T47D (cell line): ENCODE data around the gene DUSP10.

Experiments
- DNase-seq, 2 experiments: peaks; one replicate each; pipeline versions ENCODE4 v3.0.0 to v3.0.0-alpha.2; 2011 to 2012; ENCODE audit warnings: low read depth in 1 of 2, low spot score in 1 of 2
- JUND ChIP-seq: IDR thresholded peaks from 2 replicates; pipeline ENCODE4 v1.6.1; 2012; ENCODE audit warnings: low read depth
- in situ Hi-C: cut with HindIII; loops from 2 replicates; pipeline ENCODE4 v1.10.0; 2016; ENCODE audit warnings: low sequenced_read_pairs, low pct_unique_long_range_greater_than_20kb

The DUSP10 gene

GRCh38 chr1:221739677-221740025, 2.2 kb downstream of the DUSP10 start:
- in situ Hi-C loops = no loop called here
- no peak for DNase-seq

GRCh38 chr1:221739018-221739676, 2.7 kb downstream of the DUSP10 start:
- in situ Hi-C loops = no loop called here
- no peak for TF ChIP-seq JUND

More at GRCh38 chr1:221739677-221740025, 2.2 kb downstream of the DUSP10 start:
- TF ChIP-seq JUND = no peak

GRCh38 chr1:221736714-221737113, 5.2 kb downstream of the DUSP10 start:
- DNase-seq = no peak
- in situ Hi-C loops = no loop called here
- no peak for TF ChIP-seq JUND

More at GRCh38 chr1:221739018-221739676, 2.7 kb downstream of the DUSP10 start:
- DNase-seq = no peak

GRCh38 chr1:221735999-221736398, 5.9 kb downstream of the DUSP10 start:
- TF ChIP-seq JUND = no peak
- no peak for DNase-seq
- in situ Hi-C loops = no loop called here

- DNase-seq = no peak
- in situ Hi-C loops = no loop called here
- no peak for TF ChIP-seq JUND
Measured at GRCh38 chr1:221734187-221734586, 7.7 kb downstream of the DUSP10 start.

- TF ChIP-seq JUND = no peak
- DNase-seq = no peak
- in situ Hi-C loops = no loop called here
Measured at GRCh38 chr1:221732052-221732451, 9.8 kb downstream of the DUSP10 start.

GRCh38 chr1:221729771-221730330, 12.0 kb downstream of the DUSP10 start:
- DNase-seq = no peak
- in situ Hi-C loops = no loop called here
- TF ChIP-seq JUND = no peak

GRCh38 chr1:221728037-221728505, 13.8 kb downstream of the DUSP10 start:
- in situ Hi-C loops = no loop called here

GRCh38 chr1:221727146-221728036, 14.5 kb downstream of the DUSP10 start:
- in situ Hi-C loops = no loop called here
- no peak for TF ChIP-seq JUND
- no peak for DNase-seq

More at GRCh38 chr1:221728037-221728505, 13.8 kb downstream of the DUSP10 start:
- TF ChIP-seq JUND = no peak
- DNase-seq = no peak

- in situ Hi-C loops = no loop called here
Measured at GRCh38 chr1:221725735-221726672, 15.9 kb downstream of the DUSP10 start.

GRCh38 chr1:221724931-221725605, 16.8 kb downstream of the DUSP10 start:
- in situ Hi-C loops = no loop called here
- no peak for TF ChIP-seq JUND
- DNase-seq = no peak

More at GRCh38 chr1:221725735-221726672, 15.9 kb downstream of the DUSP10 start:
- no peak for DNase-seq
- no peak for TF ChIP-seq JUND
